ENCODE data around the gene OR8J1.

Gene OR8J1

DNA sequence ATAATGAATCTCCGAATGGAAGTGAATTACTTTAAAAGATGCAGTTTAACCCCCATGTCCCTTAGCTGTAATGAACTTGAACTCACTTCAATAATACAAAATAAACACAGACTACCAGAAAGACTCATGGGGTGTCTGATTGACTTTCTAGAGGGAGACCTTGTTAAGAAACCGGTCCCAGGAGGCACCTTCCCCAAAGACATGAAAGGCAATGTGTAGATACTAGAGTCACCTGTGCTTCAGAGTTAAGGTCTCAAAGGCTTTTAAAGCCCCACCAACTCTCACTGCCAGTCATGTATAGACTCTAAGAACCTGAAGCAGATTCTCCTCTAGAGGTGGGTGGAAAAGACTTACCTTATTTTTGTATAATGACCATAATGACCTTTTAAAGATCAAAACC, at the start of gene OR8J1:
TSS of gene OR8J1 (plus strand) at position 301 of the 400 bp plus-strand sequence. CDS start 5,956 bp downstream, outside the sequence.
- Histone ChIP-seq H3K27ac (no peak within 1 kb of the TSS), H3K4me3 (no peak within 1 kb of the TSS), H3K9me3 (no peaks in the 10 kb centered on the region), H3K4me1 (no peaks in the 10 kb centered on the region), H3K36me3 (no peaks in the 10 kb centered on the region), H3K27me3 (no peaks in the 10 kb centered on the region)
- no peak for DNase-seq
- intact Hi-C loops (cut with DNase I; ENCODE audit: low total_unique reads), result no loop called here
- TF ChIP-seq CTCF (IDR thresholded peaks at IDR 0.05), result no peak

DNA sequence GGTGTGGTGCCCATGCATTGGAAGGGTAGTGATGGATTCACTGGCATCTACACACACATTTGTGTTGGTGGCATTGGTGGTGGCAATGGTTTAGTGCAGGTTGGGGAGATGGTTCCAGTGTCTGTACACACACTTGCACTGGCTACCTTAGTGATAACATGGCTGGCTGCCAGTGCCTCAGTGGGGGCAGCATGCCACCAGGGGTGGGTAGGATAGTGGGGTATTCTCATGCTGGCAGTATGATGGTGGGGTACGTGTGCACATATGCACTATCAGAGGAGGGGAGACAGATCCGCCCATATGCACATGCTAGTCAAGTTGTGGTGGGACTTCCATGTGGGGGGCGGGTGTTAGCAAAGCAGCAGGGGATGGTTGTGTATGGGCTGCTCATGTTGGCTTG, 46.3 kb upstream of the OR8J1 start:
- no peak for DNase-seq
- H3K27ac ChIP-seq, result no peak overlapping the region
- no peaks in the 10 kb centered on the region for H3K4me1 ChIP-seq
- H3K4me3 ChIP-seq, result no peak overlapping the region
- peaks cover 0 to 5% (median 0%) of the 10 kb centered on the region in 3 donors for H3K9me3 ChIP-seq
- no peak for TF ChIP-seq CTCF (IDR thresholded peaks at IDR 0.05)
- no peaks in the 10 kb centered on the region for H3K27me3 ChIP-seq
- no peaks in the 10 kb centered on the region for H3K36me3 ChIP-seq
- intact Hi-C loops (cut with DNase I; ENCODE audit: low total_unique reads), result no loop called here

- Histone ChIP-seq H3K9me3 (no peaks in the 10 kb centered on the region), H3K27me3 (no peaks in the 10 kb centered on the region), H3K36me3 (no peaks in the 10 kb centered on the region), H3K4me1 (no peaks in the 10 kb centered on the region), H3K27ac (no peak within 1 kb of the TSS), H3K4me3 (no peak within 1 kb of the TSS)
- DNase-seq, result no peak
- TF ChIP-seq CTCF (IDR thresholded peaks at IDR 0.05), result no peak
- intact Hi-C loops (cut with DNase I; ENCODE audit: low total_unique reads), result no loop called here
These were observed 39.2 kb upstream of the OR8J1 start, which contains the start of gene OR8K3 for GRCh38 chr11:56314844-56315243. TSS of gene OR8K3 (plus strand) at chr11:56315144. CDS start at chr11:56318307, 3,163 bp downstream.

DNA sequence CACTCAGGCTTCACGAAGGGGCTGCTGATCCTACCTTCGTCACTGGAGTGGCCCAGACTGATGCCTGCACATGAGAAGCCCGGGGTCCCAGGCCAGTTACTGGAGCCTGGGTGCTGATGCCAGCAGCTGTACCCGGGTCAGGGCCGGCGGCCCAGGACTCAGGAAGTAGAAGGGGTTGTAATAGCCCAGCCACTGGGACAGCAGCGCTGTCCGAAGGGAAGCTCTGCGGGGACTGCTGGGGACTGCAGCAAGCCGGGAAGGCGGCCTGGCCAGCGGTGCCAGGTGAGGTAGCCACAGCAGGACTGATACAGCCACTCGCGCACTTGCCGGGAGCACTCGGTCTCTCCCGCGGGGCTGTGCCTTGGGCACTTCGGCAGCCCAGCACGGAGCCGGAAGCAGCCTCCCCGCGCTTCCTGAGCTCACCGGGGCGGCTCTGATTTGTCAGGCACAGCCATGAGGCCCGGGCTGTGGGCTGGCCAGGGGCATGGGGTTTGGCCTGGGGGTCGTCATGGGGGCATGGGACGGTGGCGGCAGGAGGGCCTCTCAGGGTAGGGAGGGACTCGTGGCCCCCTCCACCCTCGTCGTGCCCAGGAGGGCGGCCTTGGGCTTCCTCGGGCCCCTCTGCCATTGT, 22.1 kb upstream of the OR8J1 start:
- DNase-seq, result no peak
- Histone ChIP-seq H3K27me3 (no peaks in the 10 kb centered on the region), H3K9me3 (peaks cover 0 to 4% (median 0%) of the 10 kb centered on the region in 3 donors), H3K4me1 (no peaks in the 10 kb centered on the region), H3K4me3 (no peak overlapping the region), H3K36me3 (no peaks in the 10 kb centered on the region), H3K27ac (no peak overlapping the region)
- intact Hi-C loops (cut with DNase I; ENCODE audit: low total_unique reads), result no loop called here
- TF ChIP-seq CTCF (IDR thresholded peaks at IDR 0.05), result no peak

- TF ChIP-seq CTCF (IDR thresholded peaks at IDR 0.05), result no peak
- Histone ChIP-seq H3K27ac (no peak overlapping the region), H3K9me3 (peaks cover 0 to 11% (median 0%) of the 10 kb centered on the region in 3 donors), H3K36me3 (no peaks in the 10 kb centered on the region), H3K27me3 (no peaks in the 10 kb centered on the region), H3K4me1 (no peaks in the 10 kb centered on the region), H3K4me3 (no peak overlapping the region)
- DNase-seq, result no peak
- intact Hi-C loops (cut with DNase I; ENCODE audit: low total_unique reads), result no loop called here
These were observed 20.9 kb upstream of the OR8J1 start for GRCh38 chr11:56333156-56333555.
